NCI-H2227 treated with DMSO at 0.1 percent for 48 hours (cell line): ENCODE results near the gene AGBL1.

ENCODE experiments used
- DNase-seq: peaks from one replicate; lab custom pipeline; 2025; lab: John Stamatoyannopoulos, UW

AGBL1 gene

GRCh38 chr15:86711476-86711875 lies 631.8 kb downstream of the AGBL1 start:
- no peak for DNase-seq

- DNase-seq = no peak
These were observed 634.6 kb downstream of the AGBL1 start for GRCh38 chr15:86714241-86714640.

- DNase-seq = no peak
These were observed 646.0 kb downstream of the AGBL1 start for GRCh38 chr15:86725628-86726027.

- no peak for DNase-seq
These were observed 655.8 kb downstream of the AGBL1 start for GRCh38 chr15:86735247-86736040.

GRCh38 chr15:86741917-86742316 lies 662.2 kb downstream of the AGBL1 start:
- no peak for DNase-seq

- no peak for DNase-seq
These were observed 663.7 kb downstream of the AGBL1 start for GRCh38 chr15:86743283-86743903.

- DNase-seq = no peak
These were observed 664.6 kb downstream of the AGBL1 start for GRCh38 chr15:86744198-86744780.

GRCh38 chr15:86751116-86751515 lies 671.4 kb downstream of the AGBL1 start:
- DNase-seq = no peak

- no peak for DNase-seq
These were observed 675.2 kb downstream of the AGBL1 start for GRCh38 chr15:86754846-86755245.

GRCh38 chr15:86756688-86757087 lies 677.0 kb downstream of the AGBL1 start:
- DNase-seq = no peak

- no peak for DNase-seq
These were observed 680.3 kb downstream of the AGBL1 start for GRCh38 chr15:86759800-86760523.

- no peak for DNase-seq
These were observed 683.2 kb downstream of the AGBL1 start for GRCh38 chr15:86762874-86763273.

- DNase-seq = no peak
These were observed 684.4 kb downstream of the AGBL1 start for GRCh38 chr15:86764021-86764420.

- DNase-seq = no peak
These were observed 685.6 kb downstream of the AGBL1 start for GRCh38 chr15:86765281-86765680.

- DNase-seq = no peak
These were observed 692.8 kb downstream of the AGBL1 start for GRCh38 chr15:86772369-86773059.

GRCh38 chr15:86773736-86774135 lies 694.1 kb downstream of the AGBL1 start:
- no peak for DNase-seq

GRCh38 chr15:86776145-86776544 lies 696.5 kb downstream of the AGBL1 start:
- DNase-seq = no peak

GRCh38 chr15:86796521-86796920 lies 716.9 kb downstream of the AGBL1 start:
- DNase-seq = no peak

GRCh38 chr15:86797135-86797534 lies 717.5 kb downstream of the AGBL1 start:
- DNase-seq = no peak

GRCh38 chr15:86799226-86799625 lies 719.6 kb downstream of the AGBL1 start:
- DNase-seq = no peak

- DNase-seq = no peak
These were observed 722.6 kb downstream of the AGBL1 start for GRCh38 chr15:86802244-86802643.

- no peak for DNase-seq
These were observed 724.7 kb downstream of the AGBL1 start for GRCh38 chr15:86804406-86804805.
